ENCODE data around the gene ZDHHC11.
A peak's percentile ranks its signal among the peaks of the same experiment; 100 is the strongest.

The ZDHHC11 gene

DNA sequence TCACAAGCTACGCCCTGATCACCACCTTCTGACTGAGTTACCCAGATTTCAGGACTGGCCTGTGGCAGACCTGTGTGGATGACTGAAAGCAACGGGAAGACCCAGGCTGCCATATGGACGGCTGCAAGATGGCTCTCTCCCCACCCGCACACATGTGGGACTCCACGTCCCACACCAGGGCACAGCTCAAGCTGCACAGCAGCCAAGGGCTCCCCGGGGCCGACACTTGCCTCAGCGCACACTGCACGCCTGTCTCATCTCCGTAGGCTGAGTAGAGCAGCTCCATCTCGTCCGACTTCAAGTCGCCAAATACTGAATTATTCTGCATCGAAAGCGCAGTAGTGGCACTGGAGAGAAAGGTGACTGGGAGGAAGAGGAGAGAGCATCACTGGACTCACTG is 27.3 kb upstream of the ZDHHC11 start:
- DNase-seq, result peak; percentile 8

DNA sequence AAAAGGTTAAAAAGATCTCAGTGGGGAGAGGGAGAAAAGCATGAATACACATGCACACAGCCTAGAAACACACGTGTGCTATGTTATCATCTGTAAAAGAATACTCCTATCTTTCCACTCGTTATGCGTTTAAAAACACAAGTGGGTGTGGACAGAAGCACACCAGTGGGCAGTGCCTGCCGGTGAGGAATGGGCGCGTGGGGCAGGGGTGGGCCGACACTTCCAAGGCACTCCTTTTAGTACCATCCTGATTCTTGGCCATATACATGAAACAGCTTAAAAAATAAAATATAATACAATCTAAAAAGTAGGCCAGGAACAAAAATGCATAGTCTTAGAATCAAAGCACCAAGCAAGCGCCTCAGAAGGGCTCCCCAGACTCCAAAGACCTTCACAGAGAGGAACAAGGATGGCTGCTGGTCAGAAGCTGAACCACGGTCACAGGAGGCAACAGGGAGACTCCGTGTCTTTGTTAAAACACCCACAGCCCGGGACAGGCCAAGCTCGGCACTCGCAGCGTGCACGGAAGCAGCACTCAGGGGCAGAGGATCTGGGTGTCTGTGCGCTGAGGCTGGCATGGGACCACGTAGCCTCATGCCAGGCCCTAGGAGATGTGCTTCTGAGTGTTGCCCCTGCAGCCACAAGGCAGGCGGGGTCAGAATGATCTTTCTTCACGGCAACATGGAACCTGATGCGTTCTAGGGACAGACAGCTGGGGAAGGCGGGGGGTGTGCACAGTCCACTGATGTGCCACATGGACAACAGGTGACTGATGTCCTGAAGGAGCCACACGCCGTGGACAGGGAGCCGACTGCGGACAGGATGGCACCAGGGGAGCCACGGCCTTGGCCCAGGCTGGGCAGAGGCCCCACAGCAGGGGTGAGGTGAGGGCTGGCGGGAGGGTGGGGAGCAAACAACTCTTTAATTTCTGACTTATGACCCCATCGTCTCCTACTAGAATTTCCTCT is 25.9 kb upstream of the ZDHHC11 start:
- no peak for DNase-seq

DNA sequence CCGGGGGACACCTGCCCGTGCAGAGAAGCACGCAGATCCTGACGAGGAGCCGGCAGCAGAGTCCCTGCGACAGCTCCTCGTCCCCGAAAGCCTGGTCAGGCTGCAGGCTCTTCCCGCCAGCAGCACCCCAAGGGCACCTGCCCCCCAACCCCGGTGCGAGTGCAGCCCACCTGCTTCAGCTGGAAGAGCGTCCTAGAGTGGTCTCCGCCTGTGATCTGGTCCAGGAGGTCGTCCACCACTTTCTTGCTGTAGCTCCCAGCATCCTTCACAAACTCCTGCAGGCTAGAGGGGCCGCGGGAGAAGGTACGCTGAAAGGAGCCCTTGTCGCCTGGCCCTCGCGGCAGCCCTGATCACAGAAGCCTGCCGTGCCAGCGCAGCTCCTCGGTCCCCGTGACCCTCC is 25.1 kb upstream of the ZDHHC11 start:
- DNase-seq, result no peak

DNA sequence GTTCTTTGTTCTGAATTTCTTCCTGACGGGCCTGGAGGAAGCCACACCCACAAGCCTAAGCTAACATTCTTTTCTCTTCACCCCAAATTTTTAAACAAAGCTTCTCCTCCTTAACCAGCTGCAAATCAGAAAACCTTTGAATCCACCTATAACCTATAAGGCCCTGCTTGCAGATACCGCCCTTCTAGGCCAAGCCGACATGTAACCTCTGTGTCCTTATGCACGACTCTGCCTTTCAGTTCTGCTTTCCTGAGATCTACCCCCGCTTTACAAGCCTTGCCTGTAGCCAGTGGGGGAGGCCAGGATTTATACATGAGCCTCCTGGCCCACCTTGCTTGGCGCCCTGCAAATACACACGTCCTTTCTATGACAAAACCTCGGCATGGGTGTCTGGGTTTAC is 22.5 kb upstream of the ZDHHC11 start:
- DNase-seq, result no peak

DNA sequence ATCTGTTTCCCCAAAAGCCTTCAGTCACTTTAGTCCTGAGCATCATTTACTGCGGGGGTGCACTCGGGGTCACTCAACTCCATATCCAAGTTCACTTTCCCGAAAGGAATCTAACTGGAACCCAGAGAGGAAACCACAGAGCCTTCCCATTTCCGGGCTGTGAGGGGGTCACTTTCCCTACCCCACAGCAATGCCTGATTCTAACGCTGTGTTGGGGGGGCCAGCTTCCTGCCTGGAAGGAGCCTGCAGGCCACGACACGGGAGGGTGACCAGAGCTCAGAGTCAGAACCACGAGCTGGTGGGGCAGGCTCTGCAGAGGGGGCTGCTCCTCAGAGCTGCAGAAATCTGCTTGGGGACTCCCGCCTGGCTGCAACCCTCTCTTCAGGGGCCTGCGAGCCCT is 21.5 kb upstream of the ZDHHC11 start:
- no peak for DNase-seq

DNA sequence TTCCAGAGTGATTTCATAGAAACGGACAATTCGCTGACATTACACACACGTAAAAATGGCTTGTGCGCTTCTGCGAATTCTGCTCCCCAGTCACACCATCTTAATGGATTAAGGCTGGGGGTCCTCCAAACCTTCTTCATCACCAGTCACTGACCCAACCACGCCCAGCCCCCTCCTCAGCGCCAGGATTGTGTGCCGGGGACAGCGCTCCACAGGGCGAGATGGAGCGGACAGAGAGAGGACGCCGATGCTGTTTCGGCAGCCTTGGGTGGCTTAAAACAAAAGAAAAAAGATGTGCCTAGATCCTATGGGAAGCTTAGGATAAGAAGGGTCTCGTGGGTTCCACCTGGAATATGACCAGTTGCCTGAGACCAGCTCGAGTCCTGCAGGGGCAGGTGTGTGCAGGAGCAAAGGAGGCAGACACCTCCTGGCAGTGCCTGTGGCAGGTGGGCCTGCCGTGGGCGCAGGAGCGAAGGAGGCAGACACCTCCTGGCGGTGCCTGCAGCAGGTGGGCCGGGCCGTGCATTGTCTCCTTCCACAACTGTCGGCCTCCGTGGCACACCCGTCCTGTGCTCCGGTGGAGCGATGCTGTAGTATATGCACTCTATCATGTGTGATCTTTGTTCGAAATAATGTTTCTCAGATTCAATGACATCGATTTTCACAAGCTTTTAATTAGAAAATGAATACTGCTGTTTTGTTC is 21.0 kb upstream of the ZDHHC11 start:
- DNase-seq, result no peak

DNA sequence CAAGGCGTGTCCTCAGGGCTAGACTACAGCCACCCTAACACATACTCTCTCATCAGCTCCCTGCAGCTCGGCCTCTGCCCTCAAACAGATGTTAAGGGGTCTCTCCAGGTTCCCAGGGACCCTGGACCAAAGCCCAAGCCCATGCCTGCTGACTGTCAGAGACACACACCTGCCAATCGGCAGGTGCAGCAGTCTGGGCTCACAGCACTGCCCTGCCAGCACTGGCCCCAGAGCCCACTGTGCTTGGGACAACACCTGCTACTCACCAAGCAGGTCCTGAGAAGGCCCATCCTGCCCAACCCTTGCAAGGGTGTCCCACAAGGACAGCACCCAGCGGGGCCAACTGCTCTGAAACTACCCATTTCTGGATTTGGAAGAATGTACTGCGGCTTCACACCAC is 20.2 kb upstream of the ZDHHC11 start:
- DNase-seq, result no peak

DNA sequence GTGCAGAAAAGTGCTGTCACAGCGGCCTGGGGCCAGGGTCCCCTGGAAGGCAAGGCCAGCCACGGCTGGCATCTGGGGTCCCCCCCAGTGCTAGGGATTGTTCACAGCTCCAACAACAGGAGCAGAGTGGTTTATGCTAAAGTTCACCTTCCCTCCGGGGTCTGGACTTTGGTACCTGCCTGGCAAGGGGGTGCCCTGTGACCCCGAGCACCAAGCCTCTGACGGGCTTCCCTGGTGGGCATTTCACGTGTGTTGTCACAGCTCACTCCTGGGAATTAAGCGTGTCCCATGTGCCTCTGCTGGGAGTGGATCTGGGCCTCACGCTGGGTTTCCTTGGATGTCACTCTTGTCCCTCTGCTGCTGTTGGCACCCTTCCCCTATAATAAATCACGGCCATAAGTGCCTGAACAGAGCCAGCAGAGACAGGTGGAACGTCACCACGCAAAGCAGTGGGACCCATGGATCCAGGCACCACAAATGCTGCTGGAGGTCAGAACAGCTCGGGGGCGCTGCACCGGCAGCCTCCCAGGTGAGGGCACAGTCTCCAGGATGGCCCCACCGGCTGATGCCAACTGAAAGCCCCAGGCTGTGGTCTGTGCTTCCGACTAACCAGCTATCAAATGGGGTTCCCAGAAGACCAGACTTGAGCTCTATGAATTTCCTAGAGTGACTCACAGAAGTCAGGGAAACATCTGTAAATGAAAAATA is 17.8 kb upstream of the ZDHHC11 start:
- no peak for DNase-seq

DNA sequence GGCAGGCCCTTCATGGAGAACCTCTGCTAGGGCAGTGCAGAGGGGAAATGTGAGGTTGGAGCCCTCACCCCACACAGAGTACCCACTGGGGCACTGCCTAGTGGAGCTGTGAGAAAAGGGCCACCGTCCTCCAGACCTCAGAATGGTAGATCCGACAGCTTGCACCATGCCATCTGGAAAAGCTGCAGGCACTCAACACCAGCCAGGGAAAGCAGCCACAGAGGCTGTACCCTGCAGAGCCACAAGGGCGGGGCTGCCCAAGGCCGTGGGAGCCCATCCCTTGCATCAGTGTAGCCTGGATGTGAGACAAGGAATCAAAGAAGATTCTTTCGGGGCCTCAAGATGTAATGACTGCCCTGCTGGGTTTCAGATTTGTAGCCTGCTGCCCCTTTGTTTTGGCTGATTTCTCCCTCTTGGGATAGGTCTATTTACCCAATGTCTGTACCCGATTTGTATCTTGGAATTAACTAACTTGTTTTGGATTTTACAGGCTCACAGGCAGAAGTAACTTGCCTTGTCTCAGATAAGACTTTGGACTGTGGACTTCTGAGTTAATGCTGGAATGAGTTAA is 16.6 kb upstream of the ZDHHC11 start:
- no peak for DNase-seq

DNA sequence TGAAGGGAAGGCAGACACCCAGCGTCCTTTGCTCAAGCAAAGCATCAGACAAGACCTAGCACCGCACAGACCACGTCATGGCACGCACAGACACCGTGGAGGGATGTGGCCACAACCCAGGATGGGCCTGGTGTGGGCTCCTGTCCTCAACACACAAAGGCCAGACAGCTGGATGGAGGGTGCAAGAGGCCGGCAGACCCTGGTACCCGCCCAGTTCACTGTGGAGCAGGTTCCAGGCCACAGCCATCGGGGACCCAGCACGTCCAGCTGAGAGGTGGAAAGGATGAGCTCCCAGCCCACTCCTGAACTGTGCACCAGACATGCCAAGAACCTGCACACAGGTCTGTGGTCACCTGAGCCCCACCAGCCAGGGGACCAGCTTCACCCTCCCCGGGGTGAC is 15.0 kb upstream of the ZDHHC11 start:
- no peak for DNase-seq

DNA sequence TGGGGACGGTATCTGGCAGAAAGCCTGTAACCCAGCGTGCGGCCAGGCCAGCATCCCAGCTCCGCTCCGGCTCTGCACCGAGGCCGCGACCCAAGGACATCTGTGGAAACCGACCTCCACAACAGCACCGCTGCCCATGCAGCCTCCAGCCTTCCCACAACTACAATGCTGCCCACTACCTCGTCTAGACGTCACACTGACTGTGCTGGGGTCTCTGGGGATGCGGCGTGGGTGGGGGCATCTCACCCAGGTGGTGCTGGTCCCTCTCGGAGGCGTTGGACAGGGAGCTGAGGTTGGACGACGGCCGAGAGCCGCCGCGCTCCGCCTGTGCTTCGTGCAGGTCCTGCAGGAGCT is 14.4 kb upstream of the ZDHHC11 start:
- no peak for DNase-seq

DNA sequence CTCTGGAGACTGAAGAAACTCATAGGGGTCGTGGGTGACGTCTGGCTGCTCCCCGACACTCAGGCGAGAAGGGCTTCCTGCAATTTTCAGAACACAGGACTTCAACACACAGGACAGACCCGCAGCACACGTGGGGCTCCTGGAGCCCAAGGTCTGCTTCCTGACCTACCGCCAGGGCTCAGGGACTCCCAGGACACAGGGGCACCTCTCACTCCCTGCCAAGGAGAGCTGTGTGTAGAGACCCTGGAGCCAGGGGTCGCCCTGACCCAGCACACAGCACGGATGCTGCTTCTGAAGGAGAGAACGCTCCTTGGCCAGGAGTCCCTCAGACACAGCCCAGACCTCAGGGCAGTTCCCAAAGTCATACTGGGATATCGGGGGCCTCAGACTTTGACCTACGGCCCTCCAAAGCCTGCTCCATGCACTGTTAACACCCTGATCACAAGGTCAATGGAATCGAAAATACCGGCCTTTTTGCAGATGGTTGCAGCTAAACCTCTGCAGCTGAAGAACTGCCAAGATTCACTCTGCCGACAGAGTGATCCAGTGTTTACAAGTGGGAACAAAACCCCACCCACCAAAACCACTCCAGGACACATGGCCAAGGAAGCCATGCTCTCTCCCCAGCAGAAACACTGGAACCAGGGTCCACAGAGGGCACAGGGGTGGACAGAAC is 13.8 kb upstream of the ZDHHC11 start:
- no peak for DNase-seq

DNA sequence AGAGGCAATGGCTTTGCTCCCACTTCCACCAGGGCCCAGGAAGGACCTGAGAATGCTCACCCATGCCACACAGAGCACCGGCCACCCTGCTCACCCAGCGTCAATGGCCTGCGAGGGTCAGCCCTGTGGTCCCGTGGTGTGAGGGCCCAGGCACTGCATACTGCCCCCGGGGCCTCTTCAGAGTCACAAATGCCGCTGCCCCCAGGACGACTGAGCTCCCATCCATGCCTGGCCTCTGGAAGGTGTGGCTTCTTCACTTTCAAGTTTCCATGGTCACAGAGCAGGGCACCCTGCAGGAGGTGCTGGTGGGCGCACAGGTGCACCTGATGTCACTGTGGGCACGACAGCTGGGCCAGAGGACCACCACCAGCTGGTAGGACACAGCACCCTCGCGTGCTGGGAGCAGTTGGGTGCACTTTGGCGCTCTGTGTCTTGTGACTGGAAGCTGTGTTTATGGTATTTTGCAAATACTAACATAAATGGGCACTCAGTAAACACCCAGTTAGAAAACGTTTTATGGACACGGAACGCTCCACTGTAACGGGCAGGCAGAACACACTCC is 12.5 kb upstream of the ZDHHC11 start:
- DNase-seq, result no peak

DNA sequence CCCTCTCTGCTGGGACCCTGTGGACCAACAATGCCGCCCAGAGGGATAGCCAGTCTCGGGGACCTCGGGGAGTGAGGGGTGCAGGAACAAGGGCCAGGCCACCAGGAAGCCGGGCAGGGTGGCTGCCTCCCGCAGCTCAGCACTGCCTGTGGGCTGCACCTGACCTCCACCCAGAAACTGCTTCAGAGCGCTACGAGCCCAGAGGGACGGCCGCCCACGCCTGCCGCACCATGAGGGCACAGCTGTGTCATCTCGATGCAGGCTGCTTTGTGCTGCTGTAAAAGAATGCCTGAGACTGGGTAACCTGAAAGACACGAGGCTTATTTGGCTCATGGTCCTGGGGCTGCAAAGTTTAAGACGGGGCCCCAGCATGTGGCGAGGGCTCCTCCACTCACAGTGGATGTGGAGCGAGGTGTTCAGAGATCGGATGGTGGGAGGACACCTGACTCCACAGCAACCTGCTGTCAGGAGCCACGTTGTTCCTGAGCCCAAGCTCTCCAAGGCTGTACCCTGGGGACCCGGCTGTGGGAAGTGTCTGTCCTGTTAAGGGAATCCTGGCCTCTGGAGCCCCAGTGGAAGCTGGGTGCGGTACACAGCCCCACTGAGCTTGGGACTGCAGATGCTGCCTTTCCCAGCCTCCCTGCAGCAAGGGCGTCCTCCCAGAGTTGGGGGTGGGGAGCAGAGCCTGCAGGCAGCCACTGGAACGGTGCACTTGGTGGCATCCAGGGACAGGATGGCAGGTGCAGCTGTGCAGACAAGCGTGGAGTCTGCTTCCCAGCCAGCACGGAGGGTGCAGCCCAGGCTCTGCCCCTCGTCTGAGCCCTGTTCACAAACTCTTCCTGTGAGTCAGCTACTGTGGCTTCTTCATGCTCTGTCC is 11.8 kb upstream of the ZDHHC11 start:
- no peak for DNase-seq

DNA sequence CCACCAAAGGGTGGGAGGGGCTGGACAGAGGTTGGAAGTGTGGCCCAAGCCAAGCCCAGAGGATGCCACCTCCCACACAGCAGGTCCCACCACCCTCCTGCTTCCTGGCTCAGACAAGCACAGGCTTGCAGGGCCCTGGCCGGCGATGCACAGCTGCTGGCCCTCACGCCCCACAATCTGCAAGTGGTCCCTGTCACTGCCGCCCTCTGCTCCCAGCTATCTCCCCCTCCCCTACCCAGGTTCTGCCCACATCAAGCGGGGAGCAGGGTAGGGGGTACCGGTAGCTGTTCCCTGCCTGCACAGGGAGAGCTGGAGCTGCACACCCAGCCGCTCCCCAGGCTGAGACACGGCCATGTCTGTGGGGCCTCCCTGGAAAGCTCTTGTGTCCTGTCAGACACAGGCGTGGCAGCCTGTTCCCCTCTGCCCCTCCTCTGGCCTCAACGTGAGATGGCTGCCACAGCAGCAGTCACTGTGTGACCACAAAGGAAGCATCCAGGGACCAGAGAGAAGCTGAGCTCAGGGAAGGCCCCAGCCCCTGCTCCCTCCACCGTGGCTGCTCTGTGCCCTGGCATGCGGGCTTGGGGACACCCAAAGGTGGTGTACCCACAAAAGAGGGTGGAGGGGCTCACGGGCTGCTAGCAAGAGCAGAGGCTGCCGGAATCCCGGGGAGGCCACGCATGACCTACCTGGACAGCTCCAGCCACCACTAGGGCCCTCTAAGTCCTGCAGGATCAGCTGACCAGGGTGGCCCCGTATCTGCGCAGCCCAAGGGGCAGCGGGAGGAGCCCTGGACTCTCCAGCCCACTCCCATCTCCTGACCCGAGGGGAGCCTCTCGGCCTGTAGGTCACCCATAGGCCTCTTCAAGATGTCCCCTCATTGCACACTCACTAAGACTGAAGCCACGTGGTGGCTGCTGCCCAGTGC is 10.9 kb upstream of the ZDHHC11 start:
- no peak for DNase-seq

DNA sequence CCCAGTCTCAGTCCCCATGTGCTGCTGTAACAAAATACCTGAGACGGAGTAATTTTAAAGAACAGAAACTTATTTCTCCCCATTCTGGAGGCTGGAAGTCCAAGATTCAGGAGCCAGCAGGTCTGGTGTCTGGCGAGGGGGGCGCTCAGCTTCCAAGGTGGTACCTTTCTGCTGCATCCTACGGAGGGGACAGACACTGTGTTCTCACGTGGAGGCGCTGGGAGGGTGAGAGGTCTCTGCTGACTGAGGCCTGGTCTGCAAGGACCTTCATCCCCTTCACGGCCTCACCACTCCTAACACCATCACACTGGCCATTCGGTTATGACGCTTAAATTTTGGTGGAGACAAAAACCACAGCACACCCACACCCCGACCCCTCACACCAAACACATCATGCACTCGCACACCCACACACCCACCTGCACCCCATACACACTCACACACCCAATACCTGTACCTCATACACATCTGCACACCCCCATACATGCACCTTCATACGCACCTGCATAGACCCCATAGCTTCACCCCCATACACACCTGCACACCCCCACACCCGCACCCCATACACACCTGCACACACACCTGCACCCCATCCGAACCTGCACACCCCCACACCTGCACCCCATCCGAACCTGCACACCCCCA is 9.8 kb upstream of the ZDHHC11 start:
- no peak for DNase-seq

DNA sequence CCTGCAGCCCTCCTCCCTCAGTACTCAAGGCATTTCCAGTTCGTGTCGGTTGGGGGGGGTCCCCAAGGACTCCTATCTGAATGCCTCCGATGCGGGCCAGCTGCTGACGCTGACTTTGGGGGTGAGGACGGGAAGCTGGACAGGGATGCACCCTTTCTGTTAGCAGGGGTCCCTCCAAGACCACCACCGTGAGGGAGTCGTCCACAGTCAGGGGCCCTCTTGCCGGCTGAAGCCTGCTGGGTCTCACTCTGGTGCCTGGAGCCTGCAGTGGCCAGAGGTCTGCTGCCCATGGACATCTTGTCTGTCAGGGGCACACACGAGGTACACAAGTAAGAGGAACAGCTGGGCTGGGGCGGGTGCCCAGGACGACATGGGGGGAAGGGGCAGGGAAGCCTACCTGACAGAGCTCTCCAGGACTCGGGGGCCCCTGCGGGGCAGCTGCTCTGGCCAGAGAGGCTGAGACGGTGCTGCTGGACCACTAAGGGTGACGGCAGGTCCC is 9.1 kb upstream of the ZDHHC11 start:
- DNase-seq, result no peak

DNA sequence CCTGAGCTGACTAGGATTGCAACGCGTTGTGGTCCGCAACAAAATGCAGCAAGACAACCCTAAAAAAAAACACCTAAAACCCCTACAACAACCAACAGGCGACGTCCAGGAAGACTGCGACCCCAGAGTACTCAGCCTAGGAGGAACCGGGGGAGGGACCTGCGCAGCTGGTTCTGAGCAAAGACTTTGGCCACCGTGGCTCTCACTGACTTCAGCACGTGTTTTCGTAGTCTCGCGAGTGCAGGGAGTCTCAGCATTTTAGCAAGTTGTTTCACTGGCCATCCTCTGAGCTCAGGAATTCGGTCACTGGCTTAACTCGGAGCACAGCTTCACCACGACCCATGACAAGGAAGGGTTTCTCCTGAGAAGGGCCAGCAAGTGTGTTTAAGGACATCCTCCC is 8.6 kb upstream of the ZDHHC11 start:
- DNase-seq, result no peak

DNA sequence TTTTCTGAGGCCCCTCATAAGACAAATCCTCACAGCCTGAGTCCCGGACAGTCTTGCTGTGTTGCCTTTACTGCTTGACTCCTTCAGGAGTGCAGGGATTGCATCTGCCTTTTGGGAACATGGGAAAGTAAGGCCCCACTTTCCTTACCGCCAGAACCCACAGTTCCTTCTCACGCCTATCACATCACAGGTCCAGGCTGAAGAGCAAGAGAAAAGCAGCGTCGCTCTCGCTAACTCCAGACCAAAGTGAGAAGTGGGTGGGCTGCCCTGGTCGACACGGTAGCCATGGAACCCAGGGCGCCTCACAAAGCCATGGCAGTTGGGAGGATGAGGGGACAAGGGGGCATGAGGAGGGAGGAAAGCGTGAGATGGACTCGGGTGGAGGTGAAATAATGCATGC is 7.9 kb upstream of the ZDHHC11 start:
- no peak for DNase-seq

Data from activated naive CD4-positive, alpha-beta T cell treated with anti-CD3 and anti-CD28 coated beads, Interleukin-2, amount 50 U/mL, for 16 hours (primary cell).